GM18505 (cell line): ENCODE data around the gene FOXRED2.
A peak's percentile ranks its signal among the peaks of the same experiment; 100 is the strongest.
"Not testable (repeated sequence)": the region's sequence is repeated elsewhere in the genome, so short reads cannot be mapped to it uniquely, and the experiment has no call there.

Experiments used
- ATAC-seq: cut with Tn5 transposase; IDR thresholded peaks from one replicate; pipeline ENCODE4 v1.9.1; 2021; ENCODE audit not compliant: unreplicated experiment
- POLR2A ChIP-seq: IDR thresholded peaks from 4 replicates; pipeline ENCODE4 v1.6.1; 2011; ENCODE audit warnings: borderline replicate concordance; ENCODE audit not compliant: insufficient read depth, insufficient read length; ENCODE audit errors: extremely low read depth

The FOXRED2 gene

GRCh38 chr22:36532466-36532865, 25.6 kb upstream of the FOXRED2 start:
- no peak for TF ChIP-seq POLR2A
- no peak for ATAC-seq

GRCh38 chr22:36528795-36529751, 22.2 kb upstream of the FOXRED2 start, which contains the start of gene EIF3D:
Gene EIF3D (minus strand): TSS chr22:36529166. CDS start chr22:36526121, 3,045 bp downstream.
- peak; percentile 92 for ATAC-seq
- TF ChIP-seq POLR2A, result peak; percentile 97

GRCh38 chr22:36528341-36528740, 21.5 kb upstream of the FOXRED2 start:
- TF ChIP-seq POLR2A, result no peak
- no peak for ATAC-seq

GRCh38 chr22:36522662-36523061, 15.8 kb upstream of the FOXRED2 start:
- TF ChIP-seq POLR2A, result no peak
- no peak for ATAC-seq

GRCh38 chr22:36520423-36520822, 13.6 kb upstream of the FOXRED2 start:
- TF ChIP-seq POLR2A, result no peak
- ATAC-seq, result no peak

- not testable (repeated sequence) for ATAC-seq
Observed at GRCh38 chr22:36519906-36520305, 13.1 kb upstream of the FOXRED2 start.

- no peak for ATAC-seq
- TF ChIP-seq POLR2A, result no peak
Observed at GRCh38 chr22:36514766-36515165, 7.9 kb upstream of the FOXRED2 start.

- no peak for TF ChIP-seq POLR2A
- no peak for ATAC-seq
Observed at GRCh38 chr22:36512991-36513390, 6.2 kb upstream of the FOXRED2 start.

- ATAC-seq, result no peak
- no peak for TF ChIP-seq POLR2A
Observed at GRCh38 chr22:36512333-36512732, 5.5 kb upstream of the FOXRED2 start.

GRCh38 chr22:36510966-36511881, 4.4 kb upstream of the FOXRED2 start:
- no peak for ATAC-seq
- TF ChIP-seq POLR2A, result no peak

GRCh38 chr22:36510384-36510783, 3.5 kb upstream of the FOXRED2 start:
- TF ChIP-seq POLR2A, result no peak
- no peak for ATAC-seq

- no peak for TF ChIP-seq POLR2A
- ATAC-seq, result no peak
Observed at GRCh38 chr22:36507518-36508010, 724 bp upstream of the FOXRED2 start.

GRCh38 chr22:36505998-36506635, 723 bp downstream of the FOXRED2 start:
- ATAC-seq, result no peak

More at GRCh38 chr22:36505998-36506635, 723 bp downstream of the FOXRED2 start:
- TF ChIP-seq POLR2A, result no peak
